ENCODE measurements around the gene DYNLT5. TPM values are rescaled to one million over a fixed set of nuclear protein-coding genes. Genes with fewer than 3 reads are reported as not detected.

Gene DYNLT5
- total RNA-seq, 1 experiment from 2014 or later: not detected

- no peak overlapping the region for H3K9ac ChIP-seq (ENCODE audit: low read length)
- ChIA-PET CTCF (no interaction called here), RAD21 (ENCODE audit: low non-redundant PET in 1 of 2, low total read pairs in 2 of 2, uncharacterized antibody in 2 of 2, unreplicated experiment in 2 of 2) (no interaction called here), POLR2A (no interaction called here)
- no peaks in the 10 kb centered on the region for H3K9me3 ChIP-seq (ENCODE audit: control insufficient read depth in 1 of 2, insufficient read depth in 1 of 2, low read depth in 1 of 2, low read length in 2 of 2)
- H3K27me3 ChIP-seq (ENCODE audit: insufficient read depth, low read length): no peaks in the 10 kb centered on the region
- H3K4me3 ChIP-seq (replicated peaks in 1 of 2; ENCODE audit: low read depth in 1 of 2, low read length in 2 of 2): no peak overlapping the region
- no peaks in the 10 kb centered on the region for H3K36me3 ChIP-seq (ENCODE audit: control insufficient read depth in 1 of 2, insufficient read depth in 2 of 2, low read length in 2 of 2)
- H3K9me2 ChIP-seq (ENCODE audit: insufficient read depth): no peaks in the 10 kb centered on the region
- no peaks in the 10 kb centered on the region for H3K79me2 ChIP-seq (ENCODE audit: insufficient read depth, low read length)
- BruUV-seq (replicated peaks): no TSS peak
- H4K20me1 ChIP-seq (ENCODE audit: insufficient read depth): no peaks in the 10 kb centered on the region
- TF ChIP-seq CBX3 (IDR thresholded peaks at IDR 0.05; ENCODE audit: low read depth) (no peak), POLR2A (IDR thresholded peaks at IDR 0.05; ENCODE audit: borderline replicate concordance, extremely low read depth, insufficient read depth, insufficient read length) (no peak), EGR1 (IDR thresholded peaks at IDR 0.05; ENCODE audit: low read depth) (no peak), ELF1 (IDR thresholded peaks at IDR 0.05; ENCODE audit: borderline replicate concordance, low read depth) (no peak), MAX (IDR thresholded peaks at IDR 0.05) (no peak), RAD21 (IDR thresholded peaks at IDR 0.05; ENCODE audit: low read depth) (no peak), SRF (IDR thresholded peaks at IDR 0.05; ENCODE audit: low read depth) (no peak), FOSL1 (IDR thresholded peaks at IDR 0.05; ENCODE audit: low read depth) (no peak), ZNF274 (IDR thresholded peaks at IDR 0.05; ENCODE audit: low read depth, low read length) (no peak), EZH2phosphoT487 (IDR thresholded peaks at IDR 0.05; ENCODE audit: borderline replicate concordance) (no peak), POLR2AphosphoS5 (IDR thresholded peaks at IDR 0.05; ENCODE audit: low read depth, low read length) (no peak), SIN3A (IDR thresholded peaks at IDR 0.05; ENCODE audit: low read depth) (no peak)
- ATAC-seq (no peak), DNase-seq (ENCODE audit: low read depth, low spot score) (no peak)
- intact Hi-C loops (cut with micrococcal nuclease): no loop called here
- H3K4me2 ChIP-seq (ENCODE audit: low read length): no peak overlapping the region
- H3K27ac ChIP-seq (ENCODE audit: low read depth, low read length): no peak overlapping the region
- H2AFZ ChIP-seq (ENCODE audit: low read depth, low read length, poor library complexity, severe bottlenecking): no peak overlapping the region
- peaks cover 0 to 11% of the 10 kb centered on the region in 2 experiments; a peak in 1 of 4 replicates for H3K4me1 ChIP-seq (ENCODE audit: control insufficient read depth in 1 of 2, insufficient read depth in 2 of 2, low read length in 2 of 2)
Measured at GRCh38 chr1:66730462-66730861, 21.8 kb upstream of the DYNLT5 start.

GRCh38 chr1:66731170-66731865 is 20.9 kb upstream of the DYNLT5 start:
- Histone ChIP-seq H3K27ac (ENCODE audit: low read depth, low read length) (no peak overlapping the region), H3K36me3 (ENCODE audit: control insufficient read depth in 1 of 2, insufficient read depth in 2 of 2, low read length in 2 of 2) (no peaks in the 10 kb centered on the region), H3K9me3 (ENCODE audit: control insufficient read depth in 1 of 2, insufficient read depth in 1 of 2, low read depth in 1 of 2, low read length in 2 of 2) (no peaks in the 10 kb centered on the region), H3K9me2 (ENCODE audit: insufficient read depth) (no peaks in the 10 kb centered on the region), H3K79me2 (ENCODE audit: insufficient read depth, low read length) (no peaks in the 10 kb centered on the region), H3K4me1 (ENCODE audit: control insufficient read depth in 1 of 2, insufficient read depth in 2 of 2, low read length in 2 of 2) (peaks cover 0 to 5% of the 10 kb centered on the region in 2 experiments; a peak in 1 of 4 replicates), H3K27me3 (ENCODE audit: insufficient read depth, low read length) (no peaks in the 10 kb centered on the region), H3K4me2 (ENCODE audit: low read length) (no peak overlapping the region), H2AFZ (ENCODE audit: low read depth, low read length, poor library complexity, severe bottlenecking) (no peak overlapping the region), H3K9ac (ENCODE audit: low read length) (no peak overlapping the region), H3K4me3 (replicated peaks in 1 of 2; ENCODE audit: low read depth in 1 of 2, low read length in 2 of 2) (no peak overlapping the region), H4K20me1 (ENCODE audit: insufficient read depth) (no peaks in the 10 kb centered on the region)
- ChIA-PET POLR2A (no interaction called here), CTCF (no interaction called here), RAD21 (ENCODE audit: low non-redundant PET in 1 of 2, low total read pairs in 2 of 2, uncharacterized antibody in 2 of 2, unreplicated experiment in 2 of 2) (no interaction called here)
- no peak for DNase-seq (ENCODE audit: low read depth, low spot score)
- BruUV-seq (replicated peaks): no TSS peak
- no peak for ATAC-seq
- intact Hi-C loops (cut with micrococcal nuclease): no loop called here
- no peak for TF ChIP-seq POLR2AphosphoS5 (IDR thresholded peaks at IDR 0.05; ENCODE audit: low read depth, low read length)
- no peak for TF ChIP-seq ELF1 (IDR thresholded peaks at IDR 0.05; ENCODE audit: borderline replicate concordance, low read depth)
- no peak for TF ChIP-seq REST (IDR thresholded peaks at IDR 0.05; ENCODE audit: low read depth)
- no peak for TF ChIP-seq MAX (IDR thresholded peaks at IDR 0.05)
- TF ChIP-seq EZH2 (IDR thresholded peaks at IDR 0.05): no peak
- TF ChIP-seq ZNF274 (IDR thresholded peaks at IDR 0.05; ENCODE audit: low read depth, low read length): no peak
- TF ChIP-seq EZH2phosphoT487 (IDR thresholded peaks at IDR 0.05; ENCODE audit: borderline replicate concordance): no peak
- no peak for TF ChIP-seq YY1 (IDR thresholded peaks at IDR 0.05; ENCODE audit: extremely low read depth, insufficient replicate concordance, low read depth, low read length)
- TF ChIP-seq SP1 (IDR thresholded peaks at IDR 0.05; ENCODE audit: low read depth): no peak
- no peak for TF ChIP-seq ATF3 (IDR thresholded peaks at IDR 0.05)
- no peak for TF ChIP-seq CEBPB (IDR thresholded peaks at IDR 0.05; ENCODE audit: low read depth)
- TF ChIP-seq SRF (IDR thresholded peaks at IDR 0.05; ENCODE audit: low read depth): no peak

Data from HCT116 (cell line).